Measurements from ENCODE around the gene DUSP28. TPM values are rescaled to one million over a fixed set of nuclear protein-coding genes. Genes with fewer than 3 reads are reported as not detected.

The DUSP28 gene
- total RNA-seq, 1 experiment from 2014 or later = 4.1 TPM

DNA sequence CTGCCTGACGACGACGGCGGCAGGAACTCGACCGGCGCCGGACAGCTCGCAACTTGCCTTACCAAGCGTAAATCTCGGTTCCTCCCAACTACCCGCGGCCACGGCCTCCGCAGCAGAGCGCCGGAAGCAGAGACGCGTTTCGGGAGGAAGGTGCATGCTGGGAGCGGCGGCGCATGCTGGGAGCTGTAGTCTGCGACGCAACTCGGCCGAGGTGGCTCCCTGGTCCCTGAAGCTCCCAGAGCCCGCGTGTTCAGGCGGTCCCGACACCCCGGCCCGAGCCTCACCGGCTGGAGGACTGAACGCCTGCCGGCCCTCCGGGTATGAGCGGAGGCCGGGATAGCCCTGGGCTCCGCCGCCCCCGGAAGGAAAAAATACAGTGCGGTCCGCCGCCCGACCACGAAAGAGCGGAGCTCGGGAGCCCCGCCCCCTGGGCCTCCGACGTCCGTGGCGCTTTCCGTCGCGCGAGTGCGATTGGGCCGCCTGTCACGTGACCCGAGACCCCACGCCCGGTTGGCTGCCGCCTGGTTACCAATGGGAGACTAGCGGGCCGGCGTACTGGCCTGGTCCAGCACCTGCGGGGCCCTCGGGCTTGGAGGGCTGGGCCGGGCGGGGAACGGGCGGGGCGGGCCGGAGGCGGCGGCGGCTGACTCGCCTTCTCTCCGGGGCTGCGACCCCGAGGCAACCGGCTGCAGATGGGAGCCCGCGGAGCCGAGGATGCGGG lies 26.2 kb downstream of the DUSP28 start, which contains the start of gene CAPN10:
TSS of gene CAPN10 (plus strand) at position 537 of the 721 bp plus-strand sequence. CDS start at position 715, 178 bp downstream.
- peak; percentile 89 for DNase-seq (ENCODE audit: low read depth)

DNA sequence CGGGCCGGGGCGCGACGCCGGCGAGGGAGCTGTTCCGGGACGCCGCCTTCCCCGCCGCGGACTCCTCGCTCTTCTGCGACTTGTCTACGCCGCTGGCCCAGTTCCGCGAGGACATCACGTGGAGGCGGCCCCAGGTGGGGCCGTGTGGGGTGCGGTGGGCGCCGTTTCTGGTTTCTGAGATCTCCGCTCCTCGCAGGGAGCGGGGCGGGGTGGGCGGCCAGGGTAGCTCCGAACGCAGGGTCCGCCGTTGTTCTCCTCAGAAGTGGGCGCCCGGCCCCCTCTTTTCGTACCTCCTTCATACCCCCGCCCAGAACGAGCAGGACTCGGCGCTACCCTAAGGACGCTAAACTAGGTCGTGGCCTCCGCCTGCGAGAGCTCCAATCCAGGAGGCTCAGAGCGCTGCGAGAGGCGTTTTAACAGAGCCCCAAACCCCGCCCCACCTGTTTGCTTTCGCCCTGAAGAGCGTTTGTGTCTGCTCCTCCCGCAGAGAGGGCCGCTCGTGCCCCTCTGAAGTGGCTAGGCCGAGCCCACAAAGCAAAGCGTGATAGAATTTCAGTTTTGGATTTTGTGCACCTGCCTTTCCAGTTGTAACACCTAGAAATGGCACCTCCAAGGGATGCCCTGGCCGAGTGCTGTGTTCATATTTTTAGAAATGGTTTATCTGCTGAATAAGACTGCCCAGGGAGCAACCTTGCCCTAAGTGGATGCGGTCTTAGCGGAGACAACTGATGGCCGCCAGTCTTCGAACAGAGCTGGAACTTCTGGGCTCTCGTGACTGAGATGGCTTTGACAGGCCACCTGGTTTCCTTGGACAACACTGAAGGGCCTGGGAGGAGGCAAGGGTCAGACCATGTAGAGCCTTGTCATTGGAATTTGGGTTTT lies 27.0 kb downstream of the DUSP28 start:
- peak; percentile 30 for DNase-seq (ENCODE audit: low read depth)

DNA sequence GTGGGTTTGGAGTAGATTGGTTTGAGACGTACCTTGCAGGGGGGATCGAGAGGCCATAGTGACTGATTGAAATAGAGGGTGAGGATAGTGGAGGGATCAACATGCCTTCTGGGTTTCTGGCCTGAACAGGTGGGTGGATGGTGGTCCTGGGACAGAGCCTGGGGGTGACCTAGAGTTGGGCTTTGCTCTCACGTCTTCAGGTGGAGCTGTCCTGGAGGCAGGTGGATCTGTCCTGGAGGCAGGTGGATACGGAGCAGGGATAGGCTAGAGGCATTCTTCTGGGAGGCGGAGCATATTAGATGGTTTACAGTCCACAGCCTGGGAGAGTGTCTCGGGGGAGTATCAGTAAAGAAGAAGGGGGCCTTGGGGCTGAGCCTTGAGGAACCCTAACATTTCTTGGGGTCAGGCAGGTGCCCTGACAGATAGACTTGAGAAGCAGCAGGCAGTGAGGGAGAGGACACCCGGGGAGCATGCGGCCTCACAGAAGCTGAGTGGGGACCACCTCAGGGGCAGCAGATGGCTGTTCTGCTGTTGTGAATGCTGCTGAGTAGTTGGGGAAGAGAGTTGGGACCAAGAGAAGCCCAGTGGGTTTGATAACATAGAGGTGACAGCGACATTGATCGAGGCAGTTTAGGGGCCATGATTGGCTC lies 28.0 kb downstream of the DUSP28 start:
- no peak for DNase-seq (ENCODE audit: low read depth)

DNA sequence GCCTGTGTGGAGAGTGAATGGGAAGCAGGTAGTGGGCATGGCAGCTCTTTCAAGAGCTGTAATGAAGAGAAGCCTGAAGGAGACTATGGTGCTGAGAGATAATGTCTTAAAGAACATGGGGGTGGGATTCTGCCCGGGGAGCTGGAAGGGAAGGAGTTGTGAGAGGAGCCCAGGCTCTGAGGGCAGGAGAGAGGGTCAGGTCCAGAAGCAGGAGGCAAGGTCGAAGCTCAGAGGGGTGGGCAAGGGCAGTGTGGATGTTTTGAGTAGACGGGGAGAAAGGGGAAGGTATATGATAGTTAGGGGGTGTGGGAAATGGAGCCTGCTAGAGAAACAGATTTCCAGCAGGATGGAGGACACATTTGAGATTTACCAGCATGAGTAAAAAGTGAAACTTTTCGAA lies 28.5 kb downstream of the DUSP28 start:
- no peak for DNase-seq (ENCODE audit: low read depth)

DNA sequence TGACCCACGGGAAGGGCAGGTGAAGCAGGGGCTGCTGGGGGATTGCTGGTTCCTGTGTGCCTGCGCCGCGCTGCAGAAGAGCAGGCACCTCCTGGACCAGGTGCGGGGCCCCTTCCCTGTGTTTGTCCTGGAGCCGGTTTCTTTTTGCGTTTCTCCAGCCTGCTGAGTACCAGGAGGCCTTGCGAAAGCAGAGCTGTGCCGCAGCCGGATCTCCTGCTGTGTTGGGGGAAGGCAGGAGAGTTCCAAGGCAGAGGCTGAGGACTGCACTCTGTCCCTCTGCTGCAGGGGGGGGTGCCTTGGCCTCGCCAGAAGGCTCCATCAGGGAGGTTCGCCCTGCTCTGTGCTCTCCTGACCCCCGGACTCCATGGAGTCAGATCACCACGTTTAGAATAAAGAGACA lies 29.2 kb downstream of the DUSP28 start:
- no peak for DNase-seq (ENCODE audit: low read depth)

DNA sequence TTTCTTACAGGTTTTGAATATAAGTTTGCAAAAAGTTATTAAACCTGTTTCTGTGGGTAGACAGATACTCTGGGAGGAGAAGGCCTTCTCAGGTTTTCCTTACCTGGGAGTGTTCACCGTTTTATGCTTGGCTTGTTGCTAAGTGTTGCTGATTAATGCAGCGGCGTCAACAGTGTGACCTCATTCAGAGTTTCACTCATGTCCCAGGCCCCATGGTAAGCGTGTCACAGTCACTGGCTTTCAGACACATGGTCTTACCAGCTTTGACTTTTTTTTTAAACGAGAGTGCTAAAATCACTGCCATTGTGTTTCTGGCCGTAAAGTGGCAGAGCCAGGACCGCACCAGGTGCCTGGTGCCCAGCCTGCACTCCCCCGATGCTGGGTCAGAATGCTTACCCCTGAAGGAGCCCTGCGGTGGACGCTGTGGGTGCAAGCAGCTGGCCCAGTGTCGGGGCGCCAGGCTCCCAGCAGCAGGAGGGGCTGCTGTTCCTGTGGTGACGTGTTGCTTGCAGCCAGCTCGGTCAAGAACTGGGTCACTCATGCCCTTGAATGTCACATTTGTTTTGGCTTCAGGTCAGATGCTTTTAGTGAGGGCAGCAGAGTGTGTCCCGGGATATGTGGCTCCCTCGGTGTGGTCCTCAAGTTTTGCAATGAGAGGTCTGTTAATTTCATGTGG lies 29.8 kb downstream of the DUSP28 start:
- DNase-seq (ENCODE audit: low read depth) = no peak

DNA sequence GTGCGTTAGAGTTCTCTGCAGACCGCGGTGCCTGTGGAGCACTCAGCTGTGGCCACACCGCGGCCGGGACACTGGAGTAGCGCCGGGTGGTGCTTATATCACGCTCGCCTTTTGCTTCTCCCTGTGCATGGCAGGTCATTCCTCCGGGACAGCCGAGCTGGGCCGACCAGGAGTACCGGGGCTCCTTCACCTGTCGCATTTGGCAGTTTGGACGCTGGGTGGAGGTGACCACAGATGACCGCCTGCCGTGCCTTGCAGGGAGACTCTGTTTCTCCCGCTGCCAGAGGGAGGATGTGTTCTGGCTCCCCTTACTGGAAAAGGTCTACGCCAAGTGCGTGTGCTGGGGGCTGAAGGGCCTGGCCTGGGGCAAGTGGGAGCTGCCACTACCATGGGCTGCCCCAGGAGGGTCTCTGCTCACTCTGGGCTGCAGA lies 30.5 kb downstream of the DUSP28 start:
- no peak for DNase-seq (ENCODE audit: low read depth)

DNA sequence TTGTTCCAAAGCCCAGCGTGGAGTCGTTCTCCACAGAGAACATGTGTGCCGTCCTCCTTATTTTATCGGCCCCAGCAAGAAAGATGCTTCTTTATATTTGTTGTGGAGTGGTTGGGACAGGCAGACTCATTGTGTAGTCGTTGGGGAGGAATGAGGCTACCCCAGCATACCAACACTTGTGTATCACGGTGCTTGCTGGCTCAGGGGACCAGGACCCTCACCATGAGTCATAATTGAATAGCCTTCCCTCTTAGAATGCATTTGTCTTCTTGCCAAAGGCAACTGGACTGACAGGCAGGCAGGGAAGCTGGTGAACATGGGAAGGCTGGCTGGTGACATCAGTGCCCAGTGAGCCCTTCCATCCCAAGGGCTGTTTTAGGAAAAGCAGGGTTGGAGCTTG lies 31.1 kb downstream of the DUSP28 start:
- DNase-seq (ENCODE audit: low read depth) = no peak

DNA sequence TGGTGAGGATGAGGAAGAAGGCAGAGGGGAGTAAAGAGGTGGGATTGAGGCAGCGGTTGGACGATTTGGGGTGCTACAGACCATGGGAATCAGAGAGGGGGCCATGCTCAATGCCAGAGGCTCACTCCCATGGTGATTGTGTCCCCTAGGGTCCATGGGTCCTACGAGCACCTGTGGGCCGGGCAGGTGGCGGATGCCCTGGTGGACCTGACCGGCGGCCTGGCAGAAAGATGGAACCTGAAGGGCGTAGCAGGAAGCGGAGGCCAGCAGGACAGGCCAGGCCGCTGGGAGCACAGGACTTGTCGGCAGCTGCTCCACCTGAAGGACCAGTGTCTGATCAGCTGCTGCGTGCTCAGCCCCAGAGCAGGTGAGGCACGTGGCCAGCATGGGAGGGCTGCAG lies 31.6 kb downstream of the DUSP28 start:
- DNase-seq (ENCODE audit: low read depth) = no peak

DNA sequence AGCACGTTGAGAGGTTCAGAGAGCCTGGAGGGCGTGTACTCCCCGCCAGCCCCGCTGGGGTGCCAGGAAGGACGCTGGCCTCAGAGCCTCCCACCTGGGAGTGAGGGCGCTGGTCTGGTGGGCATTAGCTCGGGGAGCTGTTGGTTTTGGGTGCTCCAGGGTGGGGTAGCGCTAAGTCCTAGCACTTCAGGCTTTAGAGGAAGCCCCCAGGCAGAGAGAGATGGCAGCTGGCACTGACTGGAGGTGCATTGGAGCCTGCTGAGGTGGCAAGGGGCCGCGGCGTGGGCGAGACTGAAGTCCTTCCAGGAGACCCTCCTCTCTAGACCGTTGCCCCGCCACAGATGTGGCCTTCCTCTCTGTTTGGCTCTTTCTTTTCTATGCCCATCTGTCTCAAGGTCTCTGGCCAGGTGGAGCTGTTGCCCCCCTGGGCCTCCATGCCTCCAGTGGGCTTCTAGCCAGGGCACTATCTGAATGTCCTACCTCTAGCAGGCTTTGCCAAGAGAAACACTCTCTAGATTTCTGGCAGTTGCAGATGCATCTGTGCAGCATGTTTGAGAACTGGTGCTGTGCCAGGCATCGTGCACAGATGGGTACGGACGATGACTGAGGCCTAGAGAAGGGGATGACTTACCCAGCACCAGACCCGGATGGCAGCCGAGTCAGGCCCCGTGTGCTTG lies 33.0 kb downstream of the DUSP28 start:
- DNase-seq (ENCODE audit: low read depth) = no peak

DNA sequence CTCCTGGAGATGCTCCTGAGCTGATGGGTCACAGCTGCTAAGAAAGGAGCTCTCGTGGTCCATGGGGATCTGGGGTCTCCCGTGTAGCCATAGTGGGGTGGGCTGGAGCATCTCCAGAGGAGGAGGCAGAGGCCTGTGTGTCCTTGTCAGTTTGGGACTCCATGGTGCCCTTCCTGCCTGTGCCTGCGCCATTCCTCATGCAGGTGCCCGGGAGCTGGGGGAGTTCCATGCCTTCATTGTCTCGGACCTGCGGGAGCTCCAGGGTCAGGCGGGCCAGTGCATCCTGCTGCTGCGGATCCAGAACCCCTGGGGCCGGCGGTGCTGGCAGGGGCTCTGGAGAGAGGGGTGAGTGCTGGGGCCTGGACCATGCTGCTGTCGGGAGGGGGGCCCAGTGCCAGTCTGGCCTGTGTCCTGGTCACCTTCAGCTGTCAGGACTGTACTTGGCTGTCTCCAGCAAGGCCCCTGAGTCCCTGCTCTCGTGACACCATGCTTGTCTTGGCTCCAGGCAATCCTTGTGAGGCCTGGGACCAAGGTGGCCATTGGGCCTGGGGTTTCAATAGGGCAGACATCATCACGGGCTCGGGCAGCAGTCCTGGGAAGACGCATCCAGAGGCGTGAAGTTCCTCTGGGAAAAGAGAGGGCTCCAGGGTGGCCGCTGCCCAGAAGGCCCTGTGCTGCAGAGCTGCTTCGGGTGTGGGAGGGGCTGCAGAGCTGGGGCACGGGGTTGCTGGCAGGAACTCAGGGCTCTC lies 33.7 kb downstream of the DUSP28 start:
- DNase-seq (ENCODE audit: low read depth) = no peak

DNA sequence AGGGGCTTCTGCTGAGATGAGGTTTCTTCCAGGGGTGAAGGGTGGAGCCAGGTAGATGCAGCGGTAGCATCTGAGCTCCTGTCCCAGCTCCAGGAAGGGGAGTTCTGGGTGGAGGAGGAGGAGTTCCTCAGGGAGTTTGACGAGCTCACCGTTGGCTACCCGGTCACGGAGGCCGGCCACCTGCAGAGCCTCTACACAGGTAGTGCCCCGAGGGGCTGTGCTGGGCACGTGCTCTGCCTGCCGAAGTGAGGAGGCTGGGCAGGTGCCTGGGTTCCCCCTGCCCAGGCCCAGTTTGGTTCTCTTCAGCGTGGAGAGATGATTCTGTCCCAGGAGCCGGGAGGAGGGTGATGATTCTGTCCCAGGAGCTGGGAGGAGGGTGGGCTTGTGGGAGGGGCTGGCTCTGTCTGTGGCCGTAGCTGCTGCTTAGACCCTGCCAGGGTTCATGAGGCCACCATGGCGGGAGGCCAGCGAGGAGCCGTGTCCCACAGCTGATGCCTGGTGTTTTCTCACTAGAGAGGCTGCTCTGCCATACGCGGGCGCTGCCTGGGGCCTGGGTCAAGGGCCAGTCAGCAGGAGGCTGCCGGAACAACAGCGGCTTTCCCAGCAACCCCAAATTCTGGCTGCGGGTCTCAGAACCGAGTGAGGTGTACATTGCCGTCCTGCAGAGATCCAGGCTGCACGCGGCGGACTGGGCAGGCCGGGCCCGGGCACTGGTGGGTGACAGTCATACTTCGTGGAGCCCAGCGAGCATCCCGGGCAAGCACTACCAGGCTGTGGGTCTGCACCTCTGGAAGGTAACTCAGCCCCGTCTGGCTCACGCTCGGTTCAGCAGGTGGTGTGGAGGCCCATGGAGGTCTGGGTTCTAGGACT lies 34.6 kb downstream of the DUSP28 start:
- no peak for DNase-seq (ENCODE audit: low read depth)

DNA sequence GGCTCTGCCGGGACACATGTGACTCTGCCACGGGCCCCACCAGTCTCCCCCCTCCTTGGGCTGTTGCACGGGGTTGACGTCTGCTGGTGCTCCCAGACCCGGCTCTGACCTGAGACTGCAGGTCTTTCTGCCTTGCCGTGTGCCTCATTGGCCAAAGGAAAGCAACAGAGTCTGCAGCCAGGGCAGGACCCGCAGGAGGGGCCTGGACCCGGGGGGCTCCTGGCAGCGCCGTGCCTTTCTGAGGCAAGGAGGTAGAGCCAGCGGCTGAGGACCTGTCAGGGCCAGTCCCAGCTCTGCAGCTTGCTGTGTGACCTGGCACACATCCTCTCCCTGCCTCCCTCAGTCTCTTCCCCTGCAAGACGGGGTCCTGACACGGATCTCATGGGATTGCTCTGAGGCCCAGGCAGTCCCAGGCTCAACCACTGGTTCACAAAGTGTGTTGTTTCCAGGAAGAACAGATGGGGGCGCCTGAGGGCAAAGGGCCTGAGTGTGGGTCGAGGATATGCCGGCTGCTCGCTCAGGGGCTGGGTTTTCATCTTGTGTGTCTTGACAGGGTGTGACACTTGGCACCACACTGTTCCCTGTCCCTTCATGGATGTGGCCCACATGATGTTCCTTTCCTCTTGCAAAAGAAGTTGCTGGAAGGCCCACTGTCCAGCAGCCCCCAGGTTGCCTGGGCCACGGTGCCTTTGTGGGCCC lies 35.4 kb downstream of the DUSP28 start:
- DNase-seq (ENCODE audit: low read depth) = no peak

DNA sequence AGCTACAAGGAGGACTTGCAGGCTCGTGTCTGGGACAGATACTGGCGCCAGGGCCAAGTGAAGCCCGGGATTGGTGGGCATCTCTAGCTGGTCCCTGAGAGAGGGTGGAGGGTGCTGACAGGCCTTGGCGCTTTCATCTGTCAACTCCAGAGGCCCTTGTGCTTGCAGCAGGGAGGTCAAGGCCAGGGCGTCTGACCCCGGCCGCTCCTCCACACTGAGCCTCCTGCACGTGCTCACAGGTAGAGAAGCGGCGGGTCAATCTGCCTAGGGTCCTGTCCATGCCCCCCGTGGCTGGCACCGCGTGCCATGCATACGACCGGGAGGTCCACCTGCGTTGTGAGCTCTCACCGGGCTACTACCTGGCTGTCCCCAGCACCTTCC lies 35.9 kb downstream of the DUSP28 start:
- no peak for DNase-seq (ENCODE audit: low read depth)

DNA sequence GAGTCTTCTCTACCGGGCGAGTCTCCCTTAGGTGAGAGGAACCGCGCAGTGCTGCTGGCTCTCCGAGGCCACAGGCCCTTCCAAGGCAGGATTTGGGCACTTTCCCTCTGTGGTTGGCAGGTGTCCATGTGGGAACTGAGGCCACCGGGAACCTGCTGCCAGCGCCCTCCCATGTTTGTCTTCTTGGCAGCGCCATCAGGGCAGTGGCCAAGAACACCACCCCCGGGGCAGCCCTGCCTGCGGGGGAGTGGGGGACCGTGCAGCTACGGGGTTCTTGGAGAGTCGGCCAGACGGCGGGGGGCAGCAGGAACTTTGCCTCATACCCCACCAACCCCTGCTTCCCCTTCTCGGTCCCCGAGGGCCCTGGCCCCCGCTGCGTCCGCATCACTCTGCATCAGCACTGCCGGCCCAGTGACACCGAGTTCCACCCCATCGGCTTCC lies 36.4 kb downstream of the DUSP28 start:
- no peak for DNase-seq (ENCODE audit: low read depth)

DNA sequence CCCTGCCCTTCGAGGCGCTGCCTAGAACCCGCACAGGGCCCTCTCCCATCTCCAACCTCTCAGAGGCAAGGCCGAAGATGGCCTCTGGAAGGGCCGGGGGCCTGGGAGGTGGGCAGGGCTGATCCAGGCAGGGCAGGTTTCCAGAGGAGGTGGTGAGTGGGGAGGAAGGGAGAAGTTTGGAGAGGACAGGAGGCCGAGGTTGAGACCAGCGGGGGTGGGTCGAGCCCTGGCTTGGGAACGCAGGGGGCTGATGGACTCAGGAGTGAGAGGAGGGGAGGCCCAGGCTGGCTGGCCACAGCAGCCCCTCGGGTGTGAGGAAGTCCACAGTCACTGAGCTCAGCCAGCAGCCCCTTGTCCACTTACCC lies 36.9 kb downstream of the DUSP28 start:
- DNase-seq (ENCODE audit: low read depth) = no peak

DNA sequence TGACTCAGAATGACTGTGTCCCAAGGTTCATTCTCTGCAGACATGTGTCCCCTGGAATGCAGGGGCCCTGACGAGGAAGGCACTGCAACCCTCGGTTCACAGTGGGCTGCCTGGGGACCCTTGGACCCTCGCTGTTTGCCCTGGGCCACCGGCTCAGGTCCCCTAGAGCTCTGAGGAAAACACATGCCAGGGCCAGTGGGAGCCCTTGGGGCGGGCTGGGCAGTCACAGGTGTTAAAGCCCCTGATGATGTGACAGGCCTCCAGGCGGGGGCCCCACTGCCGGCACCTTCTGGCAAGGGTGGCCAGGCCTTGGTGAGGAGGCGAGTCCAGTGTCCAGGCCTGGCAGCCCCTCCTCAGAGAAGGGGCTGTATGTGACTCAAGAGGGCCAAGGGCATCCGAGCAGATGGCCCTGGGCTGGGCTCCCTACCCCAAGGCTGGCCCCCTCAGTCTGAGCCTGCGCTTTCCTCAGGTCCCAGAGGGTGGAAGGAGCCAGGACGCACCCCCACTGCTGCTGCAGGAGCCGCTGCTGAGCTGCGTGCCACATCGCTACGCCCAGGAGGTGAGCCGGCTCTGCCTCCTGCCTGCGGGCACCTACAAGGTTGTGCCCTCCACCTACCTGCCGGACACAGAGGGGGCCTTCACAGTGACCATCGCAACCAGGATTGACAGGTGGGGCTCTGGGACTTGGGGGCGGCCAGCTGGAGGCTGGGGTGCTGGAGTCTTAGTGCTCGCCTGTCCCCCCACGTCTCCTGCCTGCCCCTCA lies 37.4 kb downstream of the DUSP28 start:
- DNase-seq (ENCODE audit: low read depth) = no peak

DNA sequence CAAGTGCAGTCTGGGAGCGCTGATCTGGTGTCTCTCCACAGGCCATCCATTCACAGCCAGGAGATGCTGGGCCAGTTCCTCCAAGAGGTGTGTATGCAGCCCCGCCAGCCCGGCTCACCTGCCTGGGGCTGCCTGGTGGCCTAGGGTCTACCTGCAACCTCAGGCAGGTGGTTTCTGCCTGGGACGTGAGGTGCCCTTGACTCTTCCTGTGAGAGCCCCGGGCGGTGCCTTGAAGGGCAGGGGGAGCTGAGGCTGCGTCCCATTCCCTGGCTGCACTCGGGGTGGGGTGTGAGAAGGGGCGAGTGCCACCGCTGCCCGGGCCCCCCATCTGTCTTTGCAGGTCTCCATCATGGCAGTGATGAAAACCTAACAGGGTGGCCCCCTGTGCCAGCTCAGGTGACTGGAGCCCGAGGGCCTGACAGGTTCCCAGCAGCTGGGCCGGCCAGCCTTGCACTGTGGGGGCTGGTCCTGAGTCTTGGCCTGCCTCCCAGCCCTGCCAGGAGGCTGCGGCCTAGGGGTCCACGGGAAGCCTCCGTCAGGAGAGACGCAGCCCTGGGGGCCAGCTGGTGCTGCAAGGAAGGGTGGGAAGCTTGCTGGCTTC lies 38.3 kb downstream of the DUSP28 start:
- no peak for DNase-seq (ENCODE audit: low read depth)
